22Rv1 (cell line): ENCODE results near the gene NIT2.

Experiments
- H3K27ac ChIP-seq: fragments of 450-650 bp; 2 replicates; pipeline ENCODE4 v1.5.1; 2017
- ZFX ChIP-seq: fragments of 450-650 bp; IDR thresholded peaks from 2 replicates; pipeline ENCODE4 v1.6.1; 2017; ENCODE audit warnings: antibody characterized with exemption, borderline replicate concordance
- TF ChIP-seq, protein P1 (sequence below): fragments of 450-650 bp; IDR thresholded peaks from 2 replicates; pipeline ENCODE4 v1.5.1; 2017; ENCODE audit warnings: mild to moderate bottlenecking

Gene NIT2

DNA sequence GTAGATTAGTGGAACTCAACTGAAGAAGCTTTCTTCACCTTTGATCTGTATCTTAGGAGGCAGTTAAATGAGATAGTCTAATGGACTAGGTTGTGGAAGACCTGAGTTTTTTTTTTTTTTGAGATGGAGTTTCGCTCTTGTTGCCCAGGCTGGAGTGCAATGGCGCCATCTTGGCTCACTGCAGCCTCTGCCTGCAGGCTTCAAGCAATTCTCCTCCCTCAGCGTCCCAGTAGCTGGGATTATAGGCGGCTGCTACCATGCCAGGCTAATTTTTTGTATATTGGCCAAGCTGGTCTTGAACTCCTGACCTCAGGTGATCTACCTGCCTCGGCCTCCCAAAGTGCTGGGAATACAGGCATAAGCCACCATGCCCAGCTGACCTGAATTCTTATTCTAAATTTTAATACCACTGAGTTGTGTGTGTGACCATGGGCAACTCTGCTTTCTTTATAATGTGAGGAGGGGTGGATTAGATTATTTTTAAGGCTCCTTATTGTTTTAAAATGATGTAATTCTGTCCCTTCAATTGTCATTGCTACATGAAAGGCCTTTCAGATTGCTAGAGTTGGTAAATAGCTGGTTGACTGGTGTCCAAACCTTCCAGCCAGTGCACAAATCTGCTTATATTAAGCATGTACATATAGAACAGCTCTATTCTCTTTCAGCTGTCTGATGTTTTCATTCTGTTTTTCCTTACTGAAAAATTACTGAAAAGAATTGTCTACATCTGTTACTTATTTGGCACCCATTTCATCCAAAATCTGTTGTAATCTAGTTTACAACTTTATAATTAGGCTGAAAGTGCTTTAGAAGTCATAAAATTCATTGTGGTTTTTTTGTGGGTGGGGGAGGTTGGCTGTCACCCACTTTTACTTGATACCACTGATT is 69.0 kb downstream of the NIT2 start:
- TF ChIP-seq, protein P1, sequence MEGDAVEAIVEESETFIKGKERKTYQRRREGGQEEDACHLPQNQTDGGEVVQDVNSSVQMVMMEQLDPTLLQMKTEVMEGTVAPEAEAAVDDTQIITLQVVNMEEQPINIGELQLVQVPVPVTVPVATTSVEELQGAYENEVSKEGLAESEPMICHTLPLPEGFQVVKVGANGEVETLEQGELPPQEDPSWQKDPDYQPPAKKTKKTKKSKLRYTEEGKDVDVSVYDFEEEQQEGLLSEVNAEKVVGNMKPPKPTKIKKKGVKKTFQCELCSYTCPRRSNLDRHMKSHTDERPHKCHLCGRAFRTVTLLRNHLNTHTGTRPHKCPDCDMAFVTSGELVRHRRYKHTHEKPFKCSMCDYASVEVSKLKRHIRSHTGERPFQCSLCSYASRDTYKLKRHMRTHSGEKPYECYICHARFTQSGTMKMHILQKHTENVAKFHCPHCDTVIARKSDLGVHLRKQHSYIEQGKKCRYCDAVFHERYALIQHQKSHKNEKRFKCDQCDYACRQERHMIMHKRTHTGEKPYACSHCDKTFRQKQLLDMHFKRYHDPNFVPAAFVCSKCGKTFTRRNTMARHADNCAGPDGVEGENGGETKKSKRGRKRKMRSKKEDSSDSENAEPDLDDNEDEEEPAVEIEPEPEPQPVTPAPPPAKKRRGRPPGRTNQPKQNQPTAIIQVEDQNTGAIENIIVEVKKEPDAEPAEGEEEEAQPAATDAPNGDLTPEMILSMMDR = peak; percentile 7; the same call in 1 of the 2 replicates
- TF ChIP-seq ZFX = no peak
- H3K27ac ChIP-seq = no peak overlapping the region

DNA sequence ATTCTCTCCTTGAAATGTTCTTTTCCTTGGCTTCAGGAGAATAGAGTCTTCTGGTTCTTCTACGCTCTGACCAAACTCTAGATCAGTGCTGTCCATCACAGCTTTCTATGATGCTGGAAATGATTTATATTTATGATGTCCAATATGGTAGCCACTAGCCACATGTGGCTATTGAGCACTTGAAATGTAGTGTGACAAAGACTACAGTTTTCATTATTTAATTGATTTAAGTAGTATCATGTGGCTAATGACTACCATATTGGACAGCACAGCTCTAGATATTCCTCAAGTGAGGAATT is 69.6 kb downstream of the NIT2 start:
- TF ChIP-seq, protein P1 = no peak
- TF ChIP-seq ZFX = no peak
- H3K27ac ChIP-seq = no peak overlapping the region

DNA sequence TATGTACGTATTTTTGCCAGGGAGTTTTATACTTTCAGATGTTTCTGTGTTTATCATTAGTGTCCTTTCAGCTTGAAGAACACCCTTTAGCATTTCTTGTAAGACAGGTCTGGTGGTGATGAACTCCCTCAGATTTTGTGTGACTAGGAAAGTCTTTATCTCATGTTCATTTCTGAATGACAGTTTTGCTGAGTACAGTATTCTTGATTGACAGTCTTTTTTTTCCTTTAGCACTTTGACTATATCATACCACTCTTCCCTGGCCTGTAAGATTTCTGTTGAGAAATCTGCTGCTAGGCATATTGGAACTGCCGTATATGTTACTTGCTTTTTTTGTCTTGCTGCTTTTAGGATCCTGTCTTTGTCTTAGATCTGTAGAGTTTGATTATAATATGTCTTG is 72.6 kb downstream of the NIT2 start:
- TF ChIP-seq, protein P1 = no peak
- TF ChIP-seq ZFX = no peak
- H3K27ac ChIP-seq = no peak overlapping the region

DNA sequence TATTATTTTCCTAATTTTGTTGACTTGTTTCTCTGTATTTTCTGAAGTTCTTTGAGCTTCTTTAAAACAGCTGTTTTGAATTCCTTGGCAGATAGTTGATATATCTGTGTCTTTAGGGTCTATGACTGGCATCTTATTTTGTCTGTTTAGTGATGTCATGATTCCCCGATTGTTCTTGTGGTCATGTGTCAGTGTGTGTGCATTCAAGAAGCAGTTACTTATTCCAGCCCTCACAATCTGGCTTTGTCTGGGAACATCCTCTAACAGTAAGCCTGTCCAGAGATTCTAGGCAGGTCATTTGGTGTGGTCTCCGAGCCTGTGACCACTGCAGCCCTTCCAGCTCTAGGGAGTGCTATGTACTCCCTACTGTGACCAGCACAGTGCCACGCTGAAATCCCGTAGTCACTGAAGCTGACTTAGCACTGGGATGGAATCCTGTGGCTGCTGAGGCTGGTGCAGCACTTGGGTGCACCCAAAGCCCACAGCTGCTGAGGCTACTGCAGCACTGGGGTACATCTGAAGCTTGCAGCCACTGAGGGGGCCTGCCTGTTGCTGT is 73.5 kb downstream of the NIT2 start:
- TF ChIP-seq, protein P1 = no peak
- TF ChIP-seq ZFX = no peak
- H3K27ac ChIP-seq = no peak overlapping the region
